Endodermal cell (in vitro differentiated cells): ENCODE data around the gene GPER1. TPM values are rescaled to one million over a fixed set of nuclear protein-coding genes. Genes with fewer than 3 reads are reported as not detected.

Experiments
- DNase-seq: peaks from one replicate; pipeline ENCODE4 v3.0.0-alpha.2; 2017
- H3K27ac ChIP-seq: 2 replicates; pipeline ENCODE4 v1.5.1; 2013; ENCODE audit warnings: mild to moderate bottlenecking, low read depth, low read length, moderate library complexity
- H3K27me3 ChIP-seq: 2 replicates; pipeline ENCODE4 v1.6.1; 2013; ENCODE audit warnings: mild to moderate bottlenecking, low read length, moderate library complexity; ENCODE audit not compliant: insufficient read depth, control insufficient read depth, poor library complexity, severe bottlenecking
- H3K36me3 ChIP-seq: 2 replicates; pipeline ENCODE4 v1.7.0; 2013; ENCODE audit warnings: mild to moderate bottlenecking, low read length, moderate library complexity; ENCODE audit not compliant: control insufficient read depth, insufficient read depth
- H3K4me1 ChIP-seq: one replicate; pipeline ENCODE4 v1.7.0; 2013; ENCODE audit warnings: low read length; ENCODE audit not compliant: control insufficient read depth, insufficient read depth
- H3K4me3 ChIP-seq: 2 replicates; pipeline ENCODE4 v1.5.1; 2013; ENCODE audit warnings: mild to moderate bottlenecking, low read length, moderate library complexity
- H3K9ac ChIP-seq: 2 replicates; pipeline ENCODE4 v1.6.1; 2013; ENCODE audit warnings: mild to moderate bottlenecking, low read length, moderate library complexity; ENCODE audit not compliant: poor library complexity, severe bottlenecking; ENCODE audit errors: extremely low read depth
- H3K9me3 ChIP-seq: 2 replicates; pipeline ENCODE4 v1.6.1; 2013; ENCODE audit warnings: mild to moderate bottlenecking, low read length, moderate library complexity; ENCODE audit not compliant: control insufficient read depth
- H3K27ac Mint-ChIP-seq: 2 replicates; pipeline ENCODE4 v1.8.0; 2020; ENCODE audit warnings: mixed read lengths
- H3K27me3 Mint-ChIP-seq: 2 replicates; pipeline ENCODE4 v1.8.0; 2021; ENCODE audit warnings: mild to moderate bottlenecking, mixed read lengths; ENCODE audit not compliant: insufficient read depth
- H3K36me3 Mint-ChIP-seq: 2 replicates; pipeline ENCODE4 v1.8.0; 2020; ENCODE audit warnings: low read depth, mixed read lengths
- H3K4me1 Mint-ChIP-seq: 2 replicates; pipeline ENCODE4 v1.8.0; 2020; ENCODE audit warnings: mixed read lengths
- H3K4me3 Mint-ChIP-seq: 2 replicates; pipeline ENCODE4 v1.8.0; 2020; ENCODE audit warnings: mild to moderate bottlenecking, moderate library complexity, mixed read lengths
- H3K9me3 Mint-ChIP-seq: 2 replicates; pipeline ENCODE4 v1.8.0; 2020; ENCODE audit warnings: mild to moderate bottlenecking, mixed read lengths
- WGBS, 2 experiments: methylation state at CpG; one replicate each; pipeline versions ENCODE4 v1.1.5 to v1.1.7; 2013; ENCODE audit warnings: missing lambda C conversion rate in 2 of 2, mixed read lengths in 1 of 2; ENCODE audit not compliant: insufficient coverage in 1 of 2, insufficient read length in 1 of 2; 5-methylcytosine and 5-hydroxymethylcytosine counted together
- total RNA-seq, 2 donors: library from RNA; stranded (reverse); fragmentation: NEBNext Ultra II Directional in 1 of 2; extraction: Animal tissue kit (Norgen Biotek cat#: 25700) in 1 of 2; gene quantifications; 2 replicates in 1 of 2; 3 replicates in 1 of 2; pipeline ENCODE4 v1.2.1, GENCODE V29; 2021
- TF ChIP-seq, protein P1 (sequence below): fragments of 200-600 bp; sonication (generic); conservative IDR thresholded peaks from 2 replicates; pipeline ENCODE4 v1.5.0; 2021; ENCODE audit warnings: antibody characterized with exemption, mild to moderate bottlenecking

GPER1 gene
- total RNA-seq, 2 donors from 2014 or later: 0.35 to 0.51 TPM

DNA sequence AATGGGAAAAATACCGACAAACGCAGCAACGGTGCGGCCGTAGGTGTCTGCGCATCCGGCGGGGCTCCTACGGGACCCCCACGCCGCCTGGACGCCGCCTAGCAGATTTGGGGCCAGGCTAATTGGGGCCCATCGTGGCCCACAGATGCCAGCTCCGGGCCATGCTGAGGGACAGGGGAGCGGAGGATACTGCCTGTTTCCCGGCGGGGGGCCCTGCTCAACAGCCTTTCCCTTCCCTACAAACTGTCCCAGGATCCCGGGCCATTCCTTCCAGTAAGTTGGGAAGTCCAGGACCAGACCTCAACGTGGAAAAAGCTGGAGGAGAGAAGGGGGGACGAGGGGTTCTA, 21.7 kb upstream of the GPER1 start:
- TF ChIP-seq, protein P1, sequence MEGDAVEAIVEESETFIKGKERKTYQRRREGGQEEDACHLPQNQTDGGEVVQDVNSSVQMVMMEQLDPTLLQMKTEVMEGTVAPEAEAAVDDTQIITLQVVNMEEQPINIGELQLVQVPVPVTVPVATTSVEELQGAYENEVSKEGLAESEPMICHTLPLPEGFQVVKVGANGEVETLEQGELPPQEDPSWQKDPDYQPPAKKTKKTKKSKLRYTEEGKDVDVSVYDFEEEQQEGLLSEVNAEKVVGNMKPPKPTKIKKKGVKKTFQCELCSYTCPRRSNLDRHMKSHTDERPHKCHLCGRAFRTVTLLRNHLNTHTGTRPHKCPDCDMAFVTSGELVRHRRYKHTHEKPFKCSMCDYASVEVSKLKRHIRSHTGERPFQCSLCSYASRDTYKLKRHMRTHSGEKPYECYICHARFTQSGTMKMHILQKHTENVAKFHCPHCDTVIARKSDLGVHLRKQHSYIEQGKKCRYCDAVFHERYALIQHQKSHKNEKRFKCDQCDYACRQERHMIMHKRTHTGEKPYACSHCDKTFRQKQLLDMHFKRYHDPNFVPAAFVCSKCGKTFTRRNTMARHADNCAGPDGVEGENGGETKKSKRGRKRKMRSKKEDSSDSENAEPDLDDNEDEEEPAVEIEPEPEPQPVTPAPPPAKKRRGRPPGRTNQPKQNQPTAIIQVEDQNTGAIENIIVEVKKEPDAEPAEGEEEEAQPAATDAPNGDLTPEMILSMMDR: no peak
- DNase-seq: no peak

GRCh38 chr7:1068013-1068412, 19.9 kb upstream of the GPER1 start:
- Histone ChIP-seq H3K27me3 (no peaks in the 10 kb centered on the region), H3K27ac (no peak overlapping the region), H3K9me3 (peaks cover 6% of the 10 kb centered on the region), H3K9ac (no peak overlapping the region), H3K4me3 (no peak overlapping the region), H3K4me1 (peaks cover 2% of the 10 kb centered on the region), H3K36me3 (no peaks in the 10 kb centered on the region)
- Mint-ChIP-seq H3K4me3 (no peak overlapping the region), H3K4me1 (peaks cover 5% of the 10 kb centered on the region), H3K9me3 (peaks cover 14% of the 10 kb centered on the region), H3K27ac (peak overlapping the region; percentile 23), H3K27me3 (no peaks in the 10 kb centered on the region), H3K36me3 (peaks cover 5% of the 10 kb centered on the region)
- TF ChIP-seq, protein P1: no peak
- 95 to 96% methylated on average over 9 to 14 of the region's 14 CpGs for WGBS, 2 experiments
- DNase-seq: no peak

More for the DNA sequence above, 21.7 kb upstream of the GPER1 start:
- Mint-ChIP-seq H3K4me3 (no peak overlapping the region), H3K4me1 (peaks cover 4% of the 10 kb centered on the region), H3K27ac (no peak overlapping the region), H3K36me3 (peaks cover 5% of the 10 kb centered on the region), H3K9me3 (peaks cover 14% of the 10 kb centered on the region), H3K27me3 (no peaks in the 10 kb centered on the region)
- H3K36me3 ChIP-seq: no peaks in the 10 kb centered on the region
- WGBS, 2 experiments: 87 to 90% methylated on average over 18 to 20 of the region's 21 CpGs
- no peak overlapping the region for H3K9ac ChIP-seq
- peaks cover 6% of the 10 kb centered on the region for H3K9me3 ChIP-seq
- H3K27ac ChIP-seq: no peak overlapping the region
- no peak overlapping the region for H3K4me3 ChIP-seq
- peaks cover 2% of the 10 kb centered on the region for H3K4me1 ChIP-seq
- no peaks in the 10 kb centered on the region for H3K27me3 ChIP-seq

DNA sequence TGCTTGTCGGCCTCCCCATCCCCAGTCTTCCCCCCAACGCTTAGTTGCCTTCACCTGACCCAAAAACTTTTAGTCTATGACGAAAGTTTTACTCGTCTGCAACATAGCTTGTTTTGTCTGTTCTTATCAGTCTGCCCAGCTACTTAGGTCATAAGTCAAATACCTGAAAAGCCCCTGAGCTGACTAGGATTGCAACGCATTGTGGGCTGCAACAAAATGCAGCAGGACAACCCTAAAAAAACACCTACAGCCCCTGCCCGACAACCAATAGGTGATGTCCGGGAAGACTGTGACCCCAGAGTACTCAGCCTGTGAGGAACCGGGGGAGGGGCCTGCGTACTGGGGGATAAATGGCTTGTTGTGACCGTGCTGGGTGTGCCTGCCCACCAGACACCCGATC, 19.3 kb upstream of the GPER1 start:
- no peaks in the 10 kb centered on the region for H3K36me3 ChIP-seq
- Mint-ChIP-seq H3K27me3 (no peaks in the 10 kb centered on the region), H3K36me3 (peaks cover 5% of the 10 kb centered on the region), H3K4me1 (peaks cover 9% of the 10 kb centered on the region), H3K27ac (peak overlapping the region; percentile 23), H3K4me3 (no peak overlapping the region), H3K9me3 (peaks cover 14% of the 10 kb centered on the region)
- H3K4me3 ChIP-seq: no peak overlapping the region
- TF ChIP-seq, protein P1: no peak
- DNase-seq: no peak
- peaks cover 6% of the 10 kb centered on the region for H3K9me3 ChIP-seq
- H3K4me1 ChIP-seq: peaks cover 2% of the 10 kb centered on the region
- H3K27ac ChIP-seq: no peak overlapping the region
- H3K9ac ChIP-seq: no peak overlapping the region
- no peaks in the 10 kb centered on the region for H3K27me3 ChIP-seq
- 88 to 92% methylated on average over 11 of the region's 11 CpGs for WGBS, 2 experiments
